EH (cell line): ENCODE results near the gene OPRM1.

Experiments used
- DNase-seq: peaks from one replicate; pipeline ENCODE4 v3.0.0-alpha.2; 2015; ENCODE audit warnings: low read depth

The OPRM1 gene

GRCh38 chr6:154080461-154081189 is 41.6 kb downstream of the OPRM1 start:
- no peak for DNase-seq

GRCh38 chr6:154086510-154086909 is 47.5 kb downstream of the OPRM1 start:
- DNase-seq = no peak

- no peak for DNase-seq
Observed at GRCh38 chr6:154092326-154092962, 53.4 kb downstream of the OPRM1 start.

GRCh38 chr6:154093231-154094044 is 54.4 kb downstream of the OPRM1 start:
- no peak for DNase-seq

GRCh38 chr6:154095571-154095970 is 56.5 kb downstream of the OPRM1 start:
- no peak for DNase-seq

GRCh38 chr6:154096316-154096715 is 57.3 kb downstream of the OPRM1 start:
- no peak for DNase-seq

GRCh38 chr6:154096834-154097233 is 57.8 kb downstream of the OPRM1 start:
- no peak for DNase-seq

GRCh38 chr6:154099211-154099610 is 60.2 kb downstream of the OPRM1 start:
- DNase-seq = no peak

GRCh38 chr6:154106251-154106650 is 67.2 kb downstream of the OPRM1 start:
- no peak for DNase-seq

GRCh38 chr6:154111025-154111424 is 72.0 kb downstream of the OPRM1 start:
- no peak for DNase-seq

GRCh38 chr6:154112181-154112809 is 73.3 kb downstream of the OPRM1 start:
- no peak for DNase-seq

GRCh38 chr6:154113392-154113791 is 74.4 kb downstream of the OPRM1 start:
- DNase-seq = no peak

GRCh38 chr6:154117485-154117884 is 78.4 kb downstream of the OPRM1 start:
- DNase-seq = no peak

- DNase-seq = no peak
Observed at GRCh38 chr6:154122195-154122925, 83.3 kb downstream of the OPRM1 start.

GRCh38 chr6:154123155-154123956 is 84.3 kb downstream of the OPRM1 start:
- no peak for DNase-seq

GRCh38 chr6:154125421-154125820 is 86.4 kb downstream of the OPRM1 start:
- DNase-seq = no peak

GRCh38 chr6:154127657-154128056 is 88.6 kb downstream of the OPRM1 start:
- no peak for DNase-seq

GRCh38 chr6:154134471-154135147 is 95.6 kb downstream of the OPRM1 start:
- DNase-seq = no peak

- DNase-seq = no peak
Observed at GRCh38 chr6:154138793-154139192, 99.8 kb downstream of the OPRM1 start.

GRCh38 chr6:154139892-154140291 is 100.9 kb downstream of the OPRM1 start:
- no peak for DNase-seq
